RPMI7951 (cell line): ENCODE results near the gene DMRT3. TPM values are rescaled to one million over a fixed set of nuclear protein-coding genes. Genes with fewer than 3 reads are reported as not detected.
A peak's percentile ranks its signal among the peaks of the same experiment; 100 is the strongest.

Experiments
- DNase-seq: peaks from one replicate; pipeline ENCODE4 v3.0.0-alpha.2; 2012; ENCODE audit warnings: low read depth
- total RNA-seq: library from RNA; depleted of rRNA; stranded (reverse); fragments of >200 nt; shearing (Covaris generic); gene quantifications from 2 replicates; pipeline ENCODE4 v1.2.3, GENCODE V29; 2014

The DMRT3 gene
- total RNA-seq, 1 experiment from 2014 or later = not detected

- DNase-seq = no peak
Observed at GRCh38 chr9:970151-970996, 6.1 kb upstream of the DMRT3 start.

- DNase-seq = no peak
Observed at GRCh38 chr9:971901-972500, 4.5 kb upstream of the DMRT3 start.

- no peak for DNase-seq
Observed at GRCh38 chr9:972501-973294, 3.8 kb upstream of the DMRT3 start.

- DNase-seq = no peak
Observed at GRCh38 chr9:973295-973834, 3.1 kb upstream of the DMRT3 start.

GRCh38 chr9:974031-974995 is 2.1 kb upstream of the DMRT3 start:
- DNase-seq = no peak

- no peak for DNase-seq
Observed at GRCh38 chr9:974996-975739, 1.3 kb upstream of the DMRT3 start.

- no peak for DNase-seq
Observed at GRCh38 chr9:975740-976257, 656 bp upstream of the DMRT3 start.

- DNase-seq = no peak
Observed at GRCh38 chr9:976943-977837, 735 bp downstream of the DMRT3 start.

- DNase-seq = no peak
Observed at GRCh38 chr9:977838-978830, 1.7 kb downstream of the DMRT3 start.

- no peak for DNase-seq
Observed at GRCh38 chr9:979983-980382, 3.5 kb downstream of the DMRT3 start.

- no peak for DNase-seq
Observed at GRCh38 chr9:980640-981039, 4.2 kb downstream of the DMRT3 start.

GRCh38 chr9:981491-981898 is 5.0 kb downstream of the DMRT3 start:
- no peak for DNase-seq

- DNase-seq = peak; percentile 5
Observed at GRCh38 chr9:982394-983230, 6.2 kb downstream of the DMRT3 start.

- DNase-seq = no peak
Observed at GRCh38 chr9:994005-994404, 17.6 kb downstream of the DMRT3 start.

GRCh38 chr9:995192-995591 is 18.7 kb downstream of the DMRT3 start:
- DNase-seq = peak; percentile 11

- peak; percentile 75 for DNase-seq
Observed at GRCh38 chr9:995781-996180, 19.3 kb downstream of the DMRT3 start.
